T-helper 2 cell treated with Interferon-gamma antibody and Interleukin-4, amounts not matched to agents 5 μg/mL and 100 μg/mL, for 36 hours (primary cell): Measurements from ENCODE around the gene ADGRG3.
"Not testable (repeated sequence)": the region's sequence is repeated elsewhere in the genome, so short reads cannot be mapped to it uniquely, and the experiment has no call there.

ENCODE experiments used
- DNase-seq: peaks from one replicate; pipeline ENCODE4 v3.0.0; 2021; ENCODE audit warnings: low spot score
- H3K27ac Mint-ChIP-seq: one replicate; pipeline ENCODE4 v1.8.0; 2021; ENCODE audit warnings: mild to moderate bottlenecking, mixed read lengths
- H3K27me3 Mint-ChIP-seq: one replicate; pipeline ENCODE4 v1.8.0; 2021; ENCODE audit warnings: low read depth, mixed read lengths
- H3K36me3 Mint-ChIP-seq: one replicate; pipeline ENCODE4 v1.8.0; 2021; ENCODE audit warnings: low read depth, mixed read lengths
- H3K4me1 Mint-ChIP-seq: one replicate; pipeline ENCODE4 v1.8.0; 2021; ENCODE audit warnings: low read depth, mixed read lengths
- H3K4me3 Mint-ChIP-seq: one replicate; pipeline ENCODE4 v1.8.0; 2022; ENCODE audit warnings: mild to moderate bottlenecking, moderate library complexity, mixed read lengths
- H3K9me3 Mint-ChIP-seq: one replicate; pipeline ENCODE4 v1.8.0; 2021; ENCODE audit warnings: mixed read lengths

Gene ADGRG3

GRCh38 chr16:57723170-57723569 lies 55.1 kb downstream of the ADGRG3 start:
- no peak overlapping the region for H3K4me3 Mint-ChIP-seq
- DNase-seq, result no peak
- H3K4me1 Mint-ChIP-seq, result no peaks in the 10 kb centered on the region
- no peaks in the 10 kb centered on the region for H3K9me3 Mint-ChIP-seq
- H3K27ac Mint-ChIP-seq, result no peak overlapping the region
- H3K36me3 Mint-ChIP-seq, result no peaks in the 10 kb centered on the region
- no peaks in the 10 kb centered on the region for H3K27me3 Mint-ChIP-seq

- H3K27me3 Mint-ChIP-seq, result no peaks in the 10 kb centered on the region
- H3K9me3 Mint-ChIP-seq, result no peaks in the 10 kb centered on the region
- no peak overlapping the region for H3K4me3 Mint-ChIP-seq
- no peak overlapping the region for H3K27ac Mint-ChIP-seq
- H3K4me1 Mint-ChIP-seq, result no peaks in the 10 kb centered on the region
- H3K36me3 Mint-ChIP-seq, result no peaks in the 10 kb centered on the region
- no peak for DNase-seq
These were observed 56.4 kb downstream of the ADGRG3 start for GRCh38 chr16:57724531-57724930.

GRCh38 chr16:57725151-57725550 lies 57.0 kb downstream of the ADGRG3 start:
- Mint-ChIP-seq H3K9me3 (no peaks in the 10 kb centered on the region), H3K36me3 (no peaks in the 10 kb centered on the region), H3K4me3 (no peak overlapping the region), H3K27me3 (no peaks in the 10 kb centered on the region), H3K27ac (no peak overlapping the region), H3K4me1 (no peaks in the 10 kb centered on the region)
- no peak for DNase-seq

DNA sequence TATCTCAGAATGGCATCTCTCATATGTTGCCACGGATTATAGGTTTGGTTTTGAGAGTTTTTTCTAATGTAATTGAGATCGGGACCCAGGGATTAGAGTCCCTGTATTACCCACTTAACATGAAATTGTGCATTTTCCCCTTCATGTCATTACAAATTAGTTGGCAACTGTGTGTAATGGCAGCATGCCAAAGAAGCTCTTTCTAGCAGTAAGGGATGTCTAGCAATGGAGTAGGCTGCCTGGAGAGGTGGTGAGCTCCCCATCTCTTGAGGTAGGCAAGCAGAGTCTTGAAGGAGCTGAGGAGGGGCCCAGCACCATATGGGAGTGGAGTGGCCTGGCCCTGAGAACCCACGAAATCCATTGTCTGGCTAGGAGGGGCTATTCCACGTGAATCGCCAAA lies 57.4 kb downstream of the ADGRG3 start:
- H3K9me3 Mint-ChIP-seq, result no peaks in the 10 kb centered on the region
- no peak overlapping the region for H3K27ac Mint-ChIP-seq
- no peak overlapping the region for H3K4me3 Mint-ChIP-seq
- no peaks in the 10 kb centered on the region for H3K27me3 Mint-ChIP-seq
- DNase-seq, result no peak
- no peaks in the 10 kb centered on the region for H3K36me3 Mint-ChIP-seq
- H3K4me1 Mint-ChIP-seq, result no peaks in the 10 kb centered on the region

DNA sequence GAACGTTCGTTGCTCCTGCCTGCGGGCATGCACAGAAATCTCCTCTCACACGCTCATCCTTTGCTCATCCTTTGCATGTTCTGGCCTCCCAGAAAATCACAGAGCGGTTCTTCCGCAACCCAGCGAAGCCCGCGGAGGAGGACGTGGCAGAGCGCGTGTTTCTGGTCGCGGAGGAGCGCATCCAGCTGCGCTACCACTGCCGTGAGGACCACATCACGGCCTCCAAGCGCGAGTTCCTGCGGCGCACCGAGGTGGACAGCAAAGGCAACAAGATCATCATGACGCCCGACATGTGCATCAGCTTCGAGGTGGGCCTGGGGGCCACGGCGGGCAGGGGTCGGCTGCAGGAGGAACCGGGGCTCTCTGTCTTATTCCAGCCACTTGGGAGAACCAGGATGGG lies 57.9 kb downstream of the ADGRG3 start:
- no peaks in the 10 kb centered on the region for H3K36me3 Mint-ChIP-seq
- no peak for DNase-seq
- H3K27ac Mint-ChIP-seq, result no peak overlapping the region
- no peaks in the 10 kb centered on the region for H3K27me3 Mint-ChIP-seq
- no peaks in the 10 kb centered on the region for H3K9me3 Mint-ChIP-seq
- no peak overlapping the region for H3K4me3 Mint-ChIP-seq
- no peaks in the 10 kb centered on the region for H3K4me1 Mint-ChIP-seq

- H3K27me3 Mint-ChIP-seq, result no peaks in the 10 kb centered on the region
- peaks cover 4% of the 10 kb centered on the region for H3K9me3 Mint-ChIP-seq
- H3K27ac Mint-ChIP-seq, result no peak overlapping the region
- DNase-seq, result no peak
- H3K4me3 Mint-ChIP-seq, result no peak overlapping the region
- no peaks in the 10 kb centered on the region for H3K4me1 Mint-ChIP-seq
- H3K36me3 Mint-ChIP-seq, result no peaks in the 10 kb centered on the region
These were observed 58.4 kb downstream of the ADGRG3 start for GRCh38 chr16:57726433-57726947.

DNA sequence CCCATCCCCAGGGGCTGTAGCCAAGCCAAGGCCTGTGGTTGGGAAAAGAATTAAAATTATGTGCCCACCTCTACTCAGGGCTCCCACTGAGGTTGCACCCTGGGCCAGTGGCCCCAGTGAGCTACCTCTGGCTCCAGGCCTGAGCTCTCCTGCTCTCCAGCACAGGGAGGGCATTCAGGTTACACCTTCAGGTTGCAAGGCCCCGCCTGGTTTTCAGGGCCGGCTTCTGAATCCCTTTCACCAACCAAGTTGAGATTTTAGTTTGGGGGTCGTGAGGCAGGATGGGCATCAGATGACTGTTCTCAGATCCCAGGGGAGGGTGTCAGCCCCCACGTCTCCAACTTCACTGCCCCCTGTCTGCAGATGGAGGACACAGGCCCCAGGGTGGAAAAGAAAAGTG lies 59.5 kb downstream of the ADGRG3 start:
- H3K27ac Mint-ChIP-seq, result no peak overlapping the region
- H3K36me3 Mint-ChIP-seq, result peaks cover under 1% of the 10 kb centered on the region
- H3K27me3 Mint-ChIP-seq, result no peaks in the 10 kb centered on the region
- H3K4me1 Mint-ChIP-seq, result no peaks in the 10 kb centered on the region
- no peak for DNase-seq
- H3K9me3 Mint-ChIP-seq, result peaks cover 10% of the 10 kb centered on the region
- no peak overlapping the region for H3K4me3 Mint-ChIP-seq

DNA sequence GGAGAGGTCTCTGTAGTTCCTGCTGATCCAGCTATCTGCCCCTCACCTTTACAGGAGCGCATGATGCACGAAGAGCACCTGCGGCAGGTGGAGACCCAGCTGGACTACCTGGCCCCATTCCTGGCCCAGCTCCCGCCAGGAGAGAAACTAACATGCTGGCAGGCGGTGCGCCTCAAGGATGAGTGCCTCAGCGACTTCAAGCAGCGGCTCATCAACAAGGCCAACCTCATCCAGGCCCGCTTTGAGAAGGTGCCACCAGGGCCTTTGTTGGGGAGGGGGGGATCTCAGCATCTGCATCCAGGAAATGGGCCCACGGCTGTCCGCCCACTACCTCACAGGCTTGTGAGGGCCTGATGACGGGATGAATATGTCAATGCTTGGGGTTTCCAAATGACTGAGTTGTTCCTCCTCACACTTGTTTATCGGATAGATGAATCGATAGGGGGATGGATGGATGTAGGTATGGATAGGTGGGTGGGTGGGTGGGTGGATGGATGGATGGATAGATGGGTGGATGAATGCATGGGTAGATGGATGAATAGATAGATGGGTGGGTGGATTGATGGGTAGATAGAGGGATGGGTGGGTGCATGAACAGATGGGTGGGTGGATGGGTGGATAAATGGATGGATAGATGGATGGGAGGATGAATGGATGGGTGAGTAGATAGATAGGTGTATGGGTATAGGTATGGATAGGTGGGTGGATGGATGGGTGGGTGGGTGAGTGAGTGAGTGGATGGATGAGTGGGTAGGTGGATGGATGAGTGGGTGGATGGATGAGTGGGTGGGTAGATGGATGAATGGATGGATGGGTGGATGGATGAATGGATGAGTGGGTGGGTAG lies 60.5 kb downstream of the ADGRG3 start:
- no peak overlapping the region for H3K4me3 Mint-ChIP-seq
- no peaks in the 10 kb centered on the region for H3K4me1 Mint-ChIP-seq
- H3K36me3 Mint-ChIP-seq, result peaks cover 9% of the 10 kb centered on the region
- H3K27ac Mint-ChIP-seq, result no peak overlapping the region
- H3K27me3 Mint-ChIP-seq, result no peaks in the 10 kb centered on the region
- peaks cover 19% of the 10 kb centered on the region for H3K9me3 Mint-ChIP-seq
- DNase-seq, result peak; percentile 23

DNA sequence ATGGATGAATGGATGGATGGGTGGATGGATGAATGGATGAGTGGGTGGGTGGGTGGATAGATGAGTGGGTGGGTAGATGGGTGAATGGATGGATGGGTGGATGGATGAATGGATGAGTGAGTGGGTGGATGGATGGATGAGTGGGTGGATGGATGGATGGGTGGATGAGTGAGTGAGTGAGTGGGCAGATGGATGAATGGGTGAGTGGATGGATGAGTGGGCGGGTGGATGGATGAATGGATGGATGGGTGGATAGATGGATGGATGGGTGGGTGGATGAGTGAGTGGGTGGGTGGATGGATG lies 61.0 kb downstream of the ADGRG3 start:
- Mint-ChIP-seq H3K4me1 (no peaks in the 10 kb centered on the region), H3K9me3 (peaks cover 19% of the 10 kb centered on the region), H3K27me3 (no peaks in the 10 kb centered on the region), H3K27ac (no peak overlapping the region), H3K4me3 (no peak overlapping the region), H3K36me3 (peaks cover 9% of the 10 kb centered on the region)
- no peak for DNase-seq

GRCh38 chr16:57729852-57730251 lies 61.7 kb downstream of the ADGRG3 start:
- peaks cover 19% of the 10 kb centered on the region for H3K9me3 Mint-ChIP-seq
- not testable (repeated sequence) for H3K27ac Mint-ChIP-seq, H3K27me3 Mint-ChIP-seq, DNase-seq, H3K36me3 Mint-ChIP-seq, H3K4me3 Mint-ChIP-seq, H3K4me1 Mint-ChIP-seq

DNA sequence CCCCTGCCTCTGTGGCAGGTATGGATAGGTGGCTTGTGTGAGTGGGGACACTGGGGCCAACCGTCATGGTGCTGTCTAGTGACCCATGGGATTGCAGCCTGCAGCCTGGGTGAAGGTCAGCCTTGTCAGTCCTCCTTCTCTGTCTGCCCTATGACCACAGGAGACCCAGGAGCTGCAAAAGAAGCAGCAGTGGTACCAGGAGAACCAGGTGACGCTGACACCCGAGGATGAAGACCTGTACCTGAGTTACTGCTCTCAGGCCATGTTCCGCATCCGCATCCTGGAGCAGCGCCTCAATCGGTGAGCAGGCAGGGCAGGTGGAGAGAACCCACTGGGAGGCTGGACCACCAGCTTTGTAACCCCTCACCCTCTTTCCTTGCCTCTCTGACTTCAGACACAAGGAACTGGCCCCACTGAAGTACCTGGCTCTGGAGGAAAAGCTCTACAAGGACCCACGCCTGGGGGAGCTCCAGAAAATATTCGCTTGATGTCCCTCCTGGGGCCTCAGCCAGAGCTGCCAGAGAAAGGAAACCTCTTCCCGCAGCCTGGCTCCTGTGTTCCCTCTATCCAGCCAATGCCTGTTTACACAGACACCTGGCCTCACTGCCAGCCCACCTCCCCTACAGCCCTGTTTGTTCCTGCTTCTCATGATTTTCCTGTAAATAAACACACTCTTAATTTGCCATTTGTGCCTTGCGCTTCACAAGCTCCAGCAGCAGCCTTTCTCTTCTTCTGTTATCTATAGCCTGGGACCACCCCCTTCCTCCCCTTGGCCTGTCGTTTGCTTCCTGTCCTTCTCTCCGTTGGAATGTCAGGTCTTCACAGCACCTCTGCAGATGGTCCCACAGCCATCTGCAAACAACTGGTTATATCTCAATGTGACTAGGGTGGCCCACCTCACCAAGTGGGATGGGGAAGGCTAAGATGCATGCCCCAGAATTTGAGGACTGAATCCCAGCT lies 62.9 kb downstream of the ADGRG3 start:
- Mint-ChIP-seq H3K9me3 (peaks cover 19% of the 10 kb centered on the region), H3K27me3 (no peaks in the 10 kb centered on the region), H3K36me3 (peaks cover 11% of the 10 kb centered on the region), H3K4me3 (no peak overlapping the region), H3K4me1 (peaks cover under 1% of the 10 kb centered on the region), H3K27ac (no peak overlapping the region)
- DNase-seq, result no peak

DNA sequence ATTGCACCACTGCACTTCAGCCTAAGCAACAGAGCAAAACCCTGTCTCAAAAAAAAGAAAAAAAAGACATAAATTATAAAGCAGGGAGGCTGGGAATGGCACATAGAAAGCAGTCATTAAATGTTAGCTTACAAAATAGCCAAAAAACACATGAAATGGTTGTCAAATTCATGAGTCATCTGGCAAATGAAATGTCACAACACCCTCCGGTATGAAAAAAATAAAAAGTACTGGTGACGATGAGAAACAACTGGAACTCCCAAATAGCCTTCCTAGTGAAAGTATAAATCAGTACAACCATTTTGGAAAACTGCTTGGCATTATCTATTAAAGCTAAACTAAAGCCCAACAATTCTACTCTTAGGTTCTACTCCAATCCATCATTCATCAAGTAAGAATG lies 63.9 kb downstream of the ADGRG3 start:
- H3K27me3 Mint-ChIP-seq, result no peaks in the 10 kb centered on the region
- DNase-seq, result no peak
- H3K36me3 Mint-ChIP-seq, result peaks cover 11% of the 10 kb centered on the region
- no peak overlapping the region for H3K4me3 Mint-ChIP-seq
- H3K4me1 Mint-ChIP-seq, result peaks cover 7% of the 10 kb centered on the region
- no peak overlapping the region for H3K27ac Mint-ChIP-seq
- H3K9me3 Mint-ChIP-seq, result peaks cover 19% of the 10 kb centered on the region

GRCh38 chr16:57732714-57733113 lies 64.6 kb downstream of the ADGRG3 start:
- Mint-ChIP-seq H3K4me3 (peak overlapping the region; percentile 35), H3K36me3 (peaks cover 13% of the 10 kb centered on the region), H3K27ac (no peak overlapping the region), H3K9me3 (peaks cover 19% of the 10 kb centered on the region), H3K4me1 (peaks cover 10% of the 10 kb centered on the region), H3K27me3 (no peaks in the 10 kb centered on the region)
- DNase-seq, result no peak

GRCh38 chr16:57734308-57734924 lies 66.3 kb downstream of the ADGRG3 start:
- DNase-seq, result no peak
- peak overlapping the region; percentile 96 for H3K4me3 Mint-ChIP-seq
- H3K9me3 Mint-ChIP-seq, result peaks cover 19% of the 10 kb centered on the region
- H3K27me3 Mint-ChIP-seq, result no peaks in the 10 kb centered on the region
- peaks cover 13% of the 10 kb centered on the region for H3K36me3 Mint-ChIP-seq
- peaks cover 10% of the 10 kb centered on the region for H3K4me1 Mint-ChIP-seq
- peak overlapping the region; percentile 95 for H3K27ac Mint-ChIP-seq
